SK-N-MC (cell line): Measurements from ENCODE around the gene WFDC11.

ENCODE experiments used
- EZH2 ChIP-seq: fragments of 200-600 bp; sonication (generic); IDR thresholded peaks from one replicate; pipeline ENCODE4 v1.6.1; 2017; ENCODE audit warnings: antibody characterized with exemption
- FOXP2 ChIP-seq: optimal IDR thresholded peaks from 2 replicates; pipeline ENCODE3; 2011; ENCODE audit warnings: mild to moderate bottlenecking, moderate library complexity; ENCODE audit not compliant: insufficient read depth; ENCODE audit errors: extremely low read length, control extremely low read depth
- POLR2AphosphoS5 ChIP-seq: IDR thresholded peaks from 2 replicates; pipeline ENCODE4 v1.6.1; 2012; ENCODE audit warnings: mild to moderate bottlenecking, low read depth, low read length, borderline replicate concordance

DNA sequence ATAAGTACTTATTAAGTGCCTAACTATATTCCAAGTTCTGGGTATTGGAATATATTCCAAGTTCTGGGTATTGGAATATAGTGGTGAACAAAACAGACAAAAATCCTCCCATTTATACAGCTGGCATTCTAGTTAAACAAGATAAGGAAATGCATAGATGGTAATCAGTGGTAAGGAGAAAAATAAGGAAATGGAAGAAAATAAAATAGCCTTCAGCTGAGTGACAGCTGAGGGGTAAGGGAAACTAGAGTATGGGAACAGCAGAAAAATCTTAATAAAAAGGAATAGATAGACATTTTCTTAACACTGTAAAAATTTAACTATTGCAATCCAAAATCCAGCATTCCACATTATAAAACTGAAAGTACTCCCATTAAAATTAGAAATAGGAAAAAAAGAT, 57.7 kb downstream of the WFDC11 start:
- TF ChIP-seq POLR2AphosphoS5 (no peak), EZH2 (no peak), FOXP2 (no peak)
